K562 (cell line): ENCODE results near the gene HIVEP3.

ENCODE experiments used
- CBFB ChIP-seq: sonication (generic); formaldehyde crosslinking; IDR thresholded peaks from 2 replicates; pipeline ENCODE4 v1.4.0; 2020; ENCODE audit warnings: mild to moderate bottlenecking, missing genetic modification reagents
- CTBP1 ChIP-seq: fragments of 450-650 bp; IDR thresholded peaks from 2 replicates; pipeline ENCODE4 v1.6.1; 2016; ENCODE audit warnings: borderline replicate concordance
- CTCF ChIP-seq, 3 experiments: IDR thresholded peaks in 2 of 3; conservative IDR thresholded peaks in 1 of 3; 2 replicates each; pipeline ENCODE4 v1.5.1; 2011 to 2012; ENCODE audit warnings: low read length in 3 of 3, mild to moderate bottlenecking in 3 of 3, control low read depth in 2 of 3, improper control_type of control experiment in 1 of 3, inconsistent platforms in 1 of 3, low read depth in 1 of 3, mixed read lengths in 1 of 3, moderate library complexity in 1 of 3; ENCODE audit not compliant: insufficient read depth in 2 of 3
- EP300 ChIP-seq: IDR thresholded peaks from 2 replicates; pipeline ENCODE4 v1.6.1; 2012; ENCODE audit warnings: low read length, improper control_type of control experiment
- FOXM1 ChIP-seq, 2 experiments: fragments of 450-650 bp in 1 of 2; sonication (generic) in 1 of 2; formaldehyde crosslinking in 1 of 2; IDR thresholded peaks; 2 replicates each; pipeline versions ENCODE4 v1.6.1 to v1.9.0; 2017 to 2022; ENCODE audit warnings: low read depth in 2 of 2, mild to moderate bottlenecking in 2 of 2, missing genetic modification reagents in 1 of 2, moderate library complexity in 1 of 2
- MYC ChIP-seq, 2 experiments: fragments of 250-450 bp in 1 of 2; sonication (Bioruptor Pico) in 1 of 2; IDR thresholded peaks; 2 replicates each; pipeline versions ENCODE4 v1.5.1 to v1.6.1; 2012 to 2021; ENCODE audit warnings: low read depth in 2 of 2, borderline replicate concordance in 1 of 2, improper control_type of control experiment in 1 of 2, low read length in 1 of 2, mild to moderate bottlenecking in 1 of 2, moderate library complexity in 1 of 2
- NFYB ChIP-seq: IDR thresholded peaks from 2 replicates; pipeline ENCODE4 v1.6.1; 2011; ENCODE audit warnings: mild to moderate bottlenecking, moderate library complexity; ENCODE audit not compliant: insufficient read length; ENCODE audit errors: extremely low read depth
- NR2C1 ChIP-seq, 2 experiments: fragments of 450-650 bp; IDR thresholded peaks; 2 replicates each; pipeline ENCODE4 v1.6.1; 2017; ENCODE audit warnings: mild to moderate bottlenecking in 2 of 2, antibody characterized with exemption in 1 of 2, inconsistent platforms in 1 of 2, missing compliant biosample characterization in 1 of 2, missing genetic modification characterization in 1 of 2
- POLR2AphosphoS5 ChIP-seq: IDR thresholded peaks from 2 replicates; pipeline ENCODE4 v1.6.1; 2011; ENCODE audit warnings: mild to moderate bottlenecking, low read depth, low read length, moderate library complexity; ENCODE audit not compliant: control insufficient read depth, insufficient read depth
- SMC3 ChIP-seq: conservative IDR thresholded peaks from 2 replicates; pipeline ENCODE4 v1.6.1; 2011; ENCODE audit warnings: low read depth, low read length, improper control_type of control experiment; ENCODE audit not compliant: insufficient read depth
- ZNF311 ChIP-seq: fragments of 250-450 bp; sonication (Bioruptor Pico); IDR thresholded peaks from 2 replicates; pipeline ENCODE4 v1.4.0; 2020; ENCODE audit warnings: mild to moderate bottlenecking, moderate library complexity
- TF ChIP-seq, protein P1 (sequence below): fragments of 250-450 bp; sonication (Bioruptor Pico); IDR thresholded peaks from 2 replicates; pipeline ENCODE4 v1.5.0; 2020; ENCODE audit warnings: mild to moderate bottlenecking
- TF ChIP-seq, protein P2 (sequence below): fragments of 250-450 bp; sonication (Bioruptor Pico); IDR thresholded peaks from 2 replicates; pipeline ENCODE4 v1.5.0; 2021; ENCODE audit warnings: mild to moderate bottlenecking, borderline replicate concordance

DNA sequence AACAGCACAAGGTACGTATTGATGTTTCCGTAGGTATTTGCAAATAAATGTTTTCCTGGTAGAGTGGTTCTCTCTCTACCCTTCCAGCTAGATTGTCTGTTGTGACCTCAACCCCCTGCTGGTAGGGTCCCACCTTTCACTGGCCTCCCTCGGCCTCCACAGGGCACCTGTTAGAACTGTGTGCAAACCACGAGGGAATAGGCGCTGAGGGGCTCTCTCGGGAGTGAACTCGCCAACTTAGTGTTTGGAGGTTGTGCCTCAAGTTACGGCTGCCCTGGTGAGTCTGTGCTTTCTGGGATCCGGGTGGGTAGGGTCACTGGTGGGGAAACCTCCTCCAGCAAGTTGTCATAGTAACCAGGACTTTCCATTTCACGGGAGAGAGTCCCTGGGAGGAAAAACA lies 229.6 kb downstream of the HIVEP3 start:
- TF ChIP-seq NR2C1 (IDR thresholded peaks at IDR 0.05) (no peak), NR2C1 (tag; IDR thresholded peaks at IDR 0.05) (no peak), MYC (IDR thresholded peaks at IDR 0.05; ENCODE audit: low read depth, low read length) (no peak), MYC (CRISPR knock-in tag; IDR thresholded peaks at IDR 0.05; ENCODE audit: borderline replicate concordance, low read depth) (no peak), EP300 (no peak), NFYB (no peak), CTCF (IDR thresholded peaks at IDR 0.05 in 2 of 3, conservative IDR thresholded peaks at IDR 0.05 in 1 of 3; ENCODE audit: insufficient read depth in 2 of 3, low read depth in 1 of 3, low read length in 3 of 3) (no peak), FOXM1 (IDR thresholded peaks at IDR 0.05; ENCODE audit: low read depth) (no peak), FOXM1 (CRISPR knock-in tag; IDR thresholded peaks at IDR 0.05; ENCODE audit: low read depth) (no peak), ZNF311 (CRISPR knock-in tag) (no peak), SMC3 (no peak), CBFB (CRISPR knock-in tag) (no peak), POLR2AphosphoS5 (no peak), CTBP1 (no peak)
- TF ChIP-seq, protein P1, sequence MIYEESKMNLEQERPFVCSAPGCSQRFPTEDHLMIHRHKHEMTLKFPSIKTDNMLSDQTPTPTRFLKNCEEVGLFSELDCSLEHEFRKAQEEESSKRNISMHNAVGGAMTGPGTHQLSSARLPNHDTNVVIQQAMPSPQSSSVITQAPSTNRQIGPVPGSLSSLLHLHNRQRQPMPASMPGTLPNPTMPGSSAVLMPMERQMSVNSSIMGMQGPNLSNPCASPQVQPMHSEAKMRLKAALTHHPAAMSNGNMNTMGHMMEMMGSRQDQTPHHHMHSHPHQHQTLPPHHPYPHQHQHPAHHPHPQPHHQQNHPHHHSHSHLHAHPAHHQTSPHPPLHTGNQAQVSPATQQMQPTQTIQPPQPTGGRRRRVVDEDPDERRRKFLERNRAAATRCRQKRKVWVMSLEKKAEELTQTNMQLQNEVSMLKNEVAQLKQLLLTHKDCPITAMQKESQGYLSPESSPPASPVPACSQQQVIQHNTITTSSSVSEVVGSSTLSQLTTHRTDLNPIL (CRISPR knock-in tag), result no peak
- TF ChIP-seq, protein P2, sequence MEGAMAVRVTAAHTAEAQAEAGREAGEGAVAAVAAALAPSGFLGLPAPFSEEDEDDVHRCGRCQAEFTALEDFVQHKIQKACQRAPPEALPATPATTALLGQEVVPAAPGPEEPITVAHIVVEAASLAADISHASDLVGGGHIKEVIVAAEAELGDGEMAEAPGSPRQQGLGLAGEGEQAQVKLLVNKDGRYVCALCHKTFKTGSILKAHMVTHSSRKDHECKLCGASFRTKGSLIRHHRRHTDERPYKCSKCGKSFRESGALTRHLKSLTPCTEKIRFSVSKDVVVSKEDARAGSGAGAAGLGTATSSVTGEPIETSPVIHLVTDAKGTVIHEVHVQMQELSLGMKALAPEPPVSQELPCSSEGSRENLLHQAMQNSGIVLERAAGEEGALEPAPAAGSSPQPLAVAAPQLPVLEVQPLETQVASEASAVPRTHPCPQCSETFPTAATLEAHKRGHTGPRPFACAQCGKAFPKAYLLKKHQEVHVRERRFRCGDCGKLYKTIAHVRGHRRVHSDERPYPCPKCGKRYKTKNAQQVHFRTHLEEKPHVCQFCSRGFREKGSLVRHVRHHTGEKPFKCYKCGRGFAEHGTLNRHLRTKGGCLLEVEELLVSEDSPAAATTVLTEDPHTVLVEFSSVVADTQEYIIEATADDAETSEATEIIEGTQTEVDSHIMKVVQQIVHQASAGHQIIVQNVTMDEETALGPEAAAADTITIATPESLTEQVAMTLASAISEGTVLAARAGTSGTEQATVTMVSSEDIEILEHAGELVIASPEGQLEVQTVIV (CRISPR knock-in tag), result no peak
